Cardiac muscle cell (in vitro differentiated cells and primary cell): ENCODE results near the gene CHSY1. TPM values are rescaled to one million over a fixed set of nuclear protein-coding genes. Genes with fewer than 3 reads are reported as not detected.
A peak's percentile ranks its signal among the peaks of the same experiment; 100 is the strongest.

ENCODE experiments used
- DNase-seq, 2 donors: peaks; one replicate each; pipeline versions ENCODE4 v3.0.0 to v3.0.0-alpha.2; 2010 to 2017; ENCODE audit warnings: low read depth in 1 of 2, low spot score in 1 of 2
- H3K27ac ChIP-seq: fragments of 200-600 bp; sonication (generic); 2 replicates; pipeline ENCODE4 v1.5.1; 2016
- H3K27me3 ChIP-seq: fragments of 200-600 bp; sonication (generic); 2 replicates; pipeline ENCODE4 v1.6.0; 2016; ENCODE audit warnings: control low read depth
- H3K36me3 ChIP-seq: fragments of 200-600 bp; sonication (generic); 2 replicates; pipeline ENCODE4 v1.5.1; 2016; ENCODE audit warnings: control low read depth
- H3K4me1 ChIP-seq: fragments of 200-600 bp; sonication (generic); 2 replicates; pipeline ENCODE4 v1.8.1; 2017; ENCODE audit warnings: low read depth, mild to moderate bottlenecking, mixed run types
- H3K4me3 ChIP-seq: fragments of 200-600 bp; sonication (generic); 2 replicates; pipeline ENCODE4 v1.5.1; 2016; ENCODE audit warnings: mild to moderate bottlenecking
- H3K9me3 ChIP-seq: fragments of 200-600 bp; sonication (generic); 2 replicates; pipeline ENCODE4 v1.5.1; 2017; ENCODE audit warnings: low read depth, mild to moderate bottlenecking, control low read depth
- polyA plus RNA-seq: library from polyadenylated mRNA; unstranded; fragments of >200 nt; fragmentation: Nextera tagmentation; extraction: Ambion mirVana; gene quantifications from 2 replicates; pipeline ENCODE4 v1.2.1, GENCODE V29; 2016
- total RNA-seq: library from RNA; depleted of rRNA; stranded (reverse); fragments of >200 nt; gene quantifications from 2 replicates; pipeline ENCODE4 v1.2.3, GENCODE V29; 2016
- TF ChIP-seq, protein P1 (sequence below): IDR thresholded peaks from 2 replicates; pipeline ENCODE4 v1.5.1; 2012; ENCODE audit warnings: low read depth, mild to moderate bottlenecking, low read length

The CHSY1 gene
- total and polyA plus RNA-seq, 2 experiments from 2014 or later = 30.3 to 33.4 TPM

GRCh38 chr15:101150723-101151040 lies 101.2 kb downstream of the CHSY1 start:
- DNase-seq = no peak
- TF ChIP-seq, protein P1, sequence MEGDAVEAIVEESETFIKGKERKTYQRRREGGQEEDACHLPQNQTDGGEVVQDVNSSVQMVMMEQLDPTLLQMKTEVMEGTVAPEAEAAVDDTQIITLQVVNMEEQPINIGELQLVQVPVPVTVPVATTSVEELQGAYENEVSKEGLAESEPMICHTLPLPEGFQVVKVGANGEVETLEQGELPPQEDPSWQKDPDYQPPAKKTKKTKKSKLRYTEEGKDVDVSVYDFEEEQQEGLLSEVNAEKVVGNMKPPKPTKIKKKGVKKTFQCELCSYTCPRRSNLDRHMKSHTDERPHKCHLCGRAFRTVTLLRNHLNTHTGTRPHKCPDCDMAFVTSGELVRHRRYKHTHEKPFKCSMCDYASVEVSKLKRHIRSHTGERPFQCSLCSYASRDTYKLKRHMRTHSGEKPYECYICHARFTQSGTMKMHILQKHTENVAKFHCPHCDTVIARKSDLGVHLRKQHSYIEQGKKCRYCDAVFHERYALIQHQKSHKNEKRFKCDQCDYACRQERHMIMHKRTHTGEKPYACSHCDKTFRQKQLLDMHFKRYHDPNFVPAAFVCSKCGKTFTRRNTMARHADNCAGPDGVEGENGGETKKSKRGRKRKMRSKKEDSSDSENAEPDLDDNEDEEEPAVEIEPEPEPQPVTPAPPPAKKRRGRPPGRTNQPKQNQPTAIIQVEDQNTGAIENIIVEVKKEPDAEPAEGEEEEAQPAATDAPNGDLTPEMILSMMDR = no peak
- Histone ChIP-seq H3K9me3 (no peaks in the 10 kb centered on the region), H3K27ac (peak overlapping the region; percentile 96), H3K4me3 (no peak overlapping the region), H3K27me3 (no peaks in the 10 kb centered on the region), H3K36me3 (no peaks in the 10 kb centered on the region), H3K4me1 (peaks cover 30% of the 10 kb centered on the region)

DNA sequence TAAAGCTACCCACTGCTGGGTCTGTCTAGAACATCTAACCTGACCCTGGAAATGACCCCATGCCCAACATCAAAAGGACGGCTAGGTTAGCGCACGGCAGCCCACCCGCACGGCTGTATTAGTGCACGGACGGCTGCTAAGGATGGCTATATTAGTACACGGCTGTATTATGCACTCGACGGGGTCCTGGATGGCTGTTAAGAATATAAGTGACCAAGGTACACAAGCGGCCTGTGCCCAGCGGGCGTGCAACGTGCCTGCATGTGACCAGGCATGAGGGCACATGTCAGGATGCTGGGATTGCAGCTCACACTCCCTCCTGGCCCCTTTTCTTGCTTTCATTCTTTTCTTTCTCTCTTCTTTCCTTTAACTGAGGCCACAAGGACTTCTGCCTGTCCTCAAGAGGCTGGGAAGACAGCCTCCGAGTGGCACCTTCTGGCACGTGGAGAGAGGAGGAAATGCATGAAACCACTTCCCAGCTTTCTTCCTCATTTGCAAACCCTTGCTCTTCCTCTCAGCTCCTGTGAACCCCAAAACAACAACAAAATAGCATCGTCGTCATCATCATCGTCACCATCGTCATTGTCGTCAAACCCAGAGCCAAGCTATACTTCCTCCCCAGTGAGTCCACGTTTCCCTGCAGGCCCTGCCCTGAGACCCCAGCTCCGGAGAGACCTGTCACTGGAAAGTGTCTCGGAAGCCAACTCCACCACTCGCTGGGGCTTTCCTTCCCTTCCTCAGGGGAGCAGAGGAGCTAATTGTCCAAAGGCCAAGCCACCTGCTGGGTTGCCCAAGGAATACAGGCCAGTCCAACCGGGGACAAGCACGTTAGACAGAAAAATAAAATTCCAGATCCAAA lies 101.8 kb downstream of the CHSY1 start:
- Histone ChIP-seq H3K4me3 (no peak overlapping the region), H3K27ac (peak overlapping the region; percentile 96), H3K4me1 (peaks cover 30% of the 10 kb centered on the region), H3K9me3 (no peaks in the 10 kb centered on the region), H3K36me3 (no peaks in the 10 kb centered on the region), H3K27me3 (no peaks in the 10 kb centered on the region)
- TF ChIP-seq, protein P1 = no peak
- no peak for DNase-seq

GRCh38 chr15:101148881-101149664 lies 102.8 kb downstream of the CHSY1 start:
- H3K4me3 ChIP-seq = no peak overlapping the region
- H3K4me1 ChIP-seq = peaks cover 30% of the 10 kb centered on the region
- H3K27me3 ChIP-seq = no peaks in the 10 kb centered on the region
- H3K36me3 ChIP-seq = no peaks in the 10 kb centered on the region
- TF ChIP-seq, protein P1 = no peak
- H3K9me3 ChIP-seq = no peaks in the 10 kb centered on the region
- peak overlapping the region; percentile 96 for H3K27ac ChIP-seq
- DNase-seq = peak; percentile 51 to 74

- Histone ChIP-seq H3K27ac (peak overlapping the region; percentile 96), H3K4me1 (peaks cover 30% of the 10 kb centered on the region), H3K36me3 (no peaks in the 10 kb centered on the region), H3K27me3 (no peaks in the 10 kb centered on the region), H3K4me3 (no peak overlapping the region), H3K9me3 (no peaks in the 10 kb centered on the region)
- TF ChIP-seq, protein P1 = no peak
- DNase-seq = peak in 1 of 2 donors; percentile 21
Observed at GRCh38 chr15:101148166-101148880, 103.5 kb downstream of the CHSY1 start.

- Histone ChIP-seq H3K4me1 (peaks cover 30% of the 10 kb centered on the region), H3K27me3 (no peaks in the 10 kb centered on the region), H3K27ac (no peak overlapping the region), H3K9me3 (no peaks in the 10 kb centered on the region), H3K36me3 (no peaks in the 10 kb centered on the region), H3K4me3 (no peak overlapping the region)
- DNase-seq = no peak
- TF ChIP-seq, protein P1 = no peak
Observed at GRCh38 chr15:101147181-101147580, 104.7 kb downstream of the CHSY1 start.
